ENCODE data around the gene CTNNA2.

DNA sequence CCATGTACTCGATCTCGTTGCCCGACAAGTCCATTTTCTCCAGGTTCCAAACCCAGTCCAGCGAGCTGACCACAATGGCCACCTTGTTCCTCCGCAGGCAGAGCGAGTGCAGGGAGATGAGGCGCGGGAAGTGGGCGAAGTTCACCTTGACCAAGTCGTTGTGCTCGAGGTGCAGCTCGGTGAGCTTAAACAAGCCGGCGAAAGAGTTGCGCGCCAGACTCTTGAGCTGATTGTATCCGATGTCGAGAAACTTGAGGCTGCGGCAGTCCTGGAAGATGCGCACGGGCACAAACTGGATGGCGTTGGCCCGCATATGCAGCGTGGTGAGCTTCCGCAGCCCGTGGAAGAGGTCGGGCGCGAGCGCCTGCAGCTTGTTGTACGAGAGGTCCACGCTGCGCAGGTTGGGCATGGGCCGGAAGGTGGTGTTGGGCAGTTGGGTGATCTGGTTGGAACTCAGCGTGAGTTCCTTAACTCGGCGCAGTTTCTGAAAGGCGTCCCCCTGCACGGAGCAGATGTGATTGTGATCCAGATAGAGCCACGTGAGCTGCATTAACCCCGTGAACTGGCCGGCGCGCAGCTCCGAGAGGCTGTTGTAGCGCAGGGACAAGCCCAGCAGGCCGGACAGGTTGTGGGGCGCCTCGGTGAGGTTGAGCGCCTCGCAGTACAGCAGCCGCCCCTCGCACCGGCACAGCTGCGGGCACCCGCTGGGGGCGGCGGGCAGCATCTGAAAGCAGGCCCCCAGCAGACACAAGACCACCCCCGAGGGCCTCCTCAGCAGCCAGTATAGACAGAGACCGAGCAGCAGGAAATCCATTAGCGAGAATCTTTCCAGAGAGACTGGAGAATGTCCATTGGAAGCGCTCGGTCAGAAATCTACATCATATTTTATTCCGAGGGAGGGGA is 790.4 kb downstream of the CTNNA2 start:
- TF ChIP-seq POLR2AphosphoS5 (IDR thresholded peaks at IDR 0.05; ENCODE audit: low read depth, low read length), result no peak
- no peak for TF ChIP-seq SIN3A (IDR thresholded peaks at IDR 0.05; ENCODE audit: borderline replicate concordance, insufficient read depth, low read length)
- no peak for TF ChIP-seq TAF1 (IDR thresholded peaks at IDR 0.05; ENCODE audit: borderline replicate concordance, insufficient read depth, low read length)
